Measurements from ENCODE around the gene DDX53.
A peak's percentile ranks its signal among the peaks of the same experiment; 100 is the strongest.

Gene DDX53

DNA sequence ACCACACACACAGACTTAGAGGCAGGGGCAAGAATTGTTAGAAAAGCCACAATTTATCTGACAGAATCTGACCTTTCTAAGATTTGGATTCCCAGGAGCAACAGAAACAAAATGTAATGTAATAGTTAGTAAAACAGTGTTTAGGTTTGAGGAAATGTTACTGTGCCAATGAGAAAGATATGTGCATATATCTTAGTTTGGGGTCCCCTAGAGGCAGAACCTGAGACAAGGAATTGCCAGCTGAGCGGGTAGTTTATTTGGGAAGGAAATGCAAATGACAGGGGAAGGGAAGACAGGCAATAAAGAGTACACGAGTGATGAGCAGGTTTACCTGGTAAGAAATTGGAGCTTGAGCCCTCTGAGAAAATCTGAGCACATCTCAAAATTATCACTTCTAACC is 31.3 kb upstream of the DDX53 start:
- TF ChIP-seq, protein P1, sequence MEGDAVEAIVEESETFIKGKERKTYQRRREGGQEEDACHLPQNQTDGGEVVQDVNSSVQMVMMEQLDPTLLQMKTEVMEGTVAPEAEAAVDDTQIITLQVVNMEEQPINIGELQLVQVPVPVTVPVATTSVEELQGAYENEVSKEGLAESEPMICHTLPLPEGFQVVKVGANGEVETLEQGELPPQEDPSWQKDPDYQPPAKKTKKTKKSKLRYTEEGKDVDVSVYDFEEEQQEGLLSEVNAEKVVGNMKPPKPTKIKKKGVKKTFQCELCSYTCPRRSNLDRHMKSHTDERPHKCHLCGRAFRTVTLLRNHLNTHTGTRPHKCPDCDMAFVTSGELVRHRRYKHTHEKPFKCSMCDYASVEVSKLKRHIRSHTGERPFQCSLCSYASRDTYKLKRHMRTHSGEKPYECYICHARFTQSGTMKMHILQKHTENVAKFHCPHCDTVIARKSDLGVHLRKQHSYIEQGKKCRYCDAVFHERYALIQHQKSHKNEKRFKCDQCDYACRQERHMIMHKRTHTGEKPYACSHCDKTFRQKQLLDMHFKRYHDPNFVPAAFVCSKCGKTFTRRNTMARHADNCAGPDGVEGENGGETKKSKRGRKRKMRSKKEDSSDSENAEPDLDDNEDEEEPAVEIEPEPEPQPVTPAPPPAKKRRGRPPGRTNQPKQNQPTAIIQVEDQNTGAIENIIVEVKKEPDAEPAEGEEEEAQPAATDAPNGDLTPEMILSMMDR (conservative IDR thresholded peaks at IDR 0.05; ENCODE audit: control insufficient read depth, insufficient read depth, low read depth, low read length), result no peak
- DNase-seq (ENCODE audit: low read depth), result no peak
- H3K4me3 ChIP-seq (ENCODE audit: control insufficient read depth, low read depth, low read length), result no peak overlapping the region

DNA sequence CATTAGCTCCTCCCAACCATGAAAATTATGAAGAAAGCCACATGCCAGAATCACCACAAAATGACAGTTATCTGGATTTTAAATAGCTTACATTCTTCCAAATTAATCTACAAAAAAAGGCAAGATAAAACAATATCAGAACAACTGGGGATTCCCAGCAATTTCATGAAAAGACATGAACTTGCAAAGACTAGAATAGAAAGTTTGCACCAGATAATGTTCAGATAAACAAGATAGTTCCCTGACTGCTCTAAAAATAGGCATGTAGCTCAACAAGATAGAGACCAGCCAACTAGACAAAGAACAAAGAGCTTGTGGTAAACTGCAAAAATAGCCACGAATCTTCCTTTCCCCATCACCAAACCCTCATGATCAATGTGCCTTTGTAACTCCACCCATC is 30.3 kb upstream of the DDX53 start:
- TF ChIP-seq, protein P1 (conservative IDR thresholded peaks at IDR 0.05; ENCODE audit: control insufficient read depth, insufficient read depth, low read depth, low read length), result no peak
- no peak overlapping the region for H3K4me3 ChIP-seq (ENCODE audit: control insufficient read depth, low read depth, low read length)
- no peak for DNase-seq (ENCODE audit: low read depth)

- DNase-seq (ENCODE audit: low read depth), result no peak
- no peak overlapping the region for H3K4me3 ChIP-seq (ENCODE audit: control insufficient read depth, low read depth, low read length)
- TF ChIP-seq, protein P1 (conservative IDR thresholded peaks at IDR 0.05; ENCODE audit: control insufficient read depth, insufficient read depth, low read depth, low read length), result no peak
Observed at GRCh38 chrX:22970861-22971260, 28.9 kb upstream of the DDX53 start.

- DNase-seq (ENCODE audit: low read depth), result no peak
- TF ChIP-seq, protein P1 (conservative IDR thresholded peaks at IDR 0.05; ENCODE audit: control insufficient read depth, insufficient read depth, low read depth, low read length), result no peak
Observed at GRCh38 chrX:22974616-22975015, 25.1 kb upstream of the DDX53 start.

GRCh38 chrX:22975786-22976185 is 24.0 kb upstream of the DDX53 start:
- no peak for DNase-seq (ENCODE audit: low read depth)
- H3K4me3 ChIP-seq (ENCODE audit: control insufficient read depth, low read depth, low read length), result no peak overlapping the region
- TF ChIP-seq, protein P1 (conservative IDR thresholded peaks at IDR 0.05; ENCODE audit: control insufficient read depth, insufficient read depth, low read depth, low read length), result no peak

More at GRCh38 chrX:22974616-22975015, 25.1 kb upstream of the DDX53 start:
- no peak overlapping the region for H3K4me3 ChIP-seq (ENCODE audit: control insufficient read depth, low read depth, low read length)

- no peak overlapping the region for H3K4me3 ChIP-seq (ENCODE audit: control insufficient read depth, low read depth, low read length)
- DNase-seq (ENCODE audit: low read depth), result no peak
- TF ChIP-seq, protein P1 (conservative IDR thresholded peaks at IDR 0.05; ENCODE audit: control insufficient read depth, insufficient read depth, low read depth, low read length), result no peak
Observed at GRCh38 chrX:22985958-22986357, 13.8 kb upstream of the DDX53 start.

DNA sequence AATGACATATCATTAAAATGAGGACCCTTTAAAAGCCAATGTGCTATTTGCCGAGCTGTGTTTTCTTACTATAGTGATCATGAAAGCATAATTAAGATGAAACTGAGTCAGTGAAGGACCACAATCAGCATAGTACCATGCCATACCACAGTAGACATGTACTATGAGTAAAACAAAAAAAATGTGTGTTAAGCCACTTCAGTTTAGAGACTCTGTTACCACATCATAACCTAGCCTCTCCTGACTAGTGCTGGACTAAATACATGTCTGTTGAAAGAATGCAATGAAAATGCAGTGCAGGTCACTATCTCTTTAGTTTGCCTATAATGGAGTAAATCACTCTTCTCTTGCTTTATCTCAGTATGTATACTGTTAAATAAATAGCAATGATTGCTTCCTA is 12.3 kb upstream of the DDX53 start:
- DNase-seq (ENCODE audit: low read depth), result peak; percentile 10
- TF ChIP-seq, protein P1 (conservative IDR thresholded peaks at IDR 0.05; ENCODE audit: control insufficient read depth, insufficient read depth, low read depth, low read length), result no peak
- no peak overlapping the region for H3K4me3 ChIP-seq (ENCODE audit: control insufficient read depth, low read depth, low read length)

Measured in fibroblast of mammary gland (primary cell).